ENCODE measurements around the gene ZNF728.
"Not testable (repeated sequence)": the region's sequence is repeated elsewhere in the genome, so short reads cannot be mapped to it uniquely, and the experiment has no call there.

ZNF728 gene

GRCh38 chr19:23002690-23003422 is at the start of gene ZNF728:
Gene ZNF728 (minus strand): TSS chr19:23003176. CDS start chr19:23003030, 146 bp downstream.
- H3K36me3 Mint-ChIP-seq (ENCODE audit: insufficient read depth): no peaks in the 10 kb centered on the region
- no peaks in the 10 kb centered on the region for H3K4me1 Mint-ChIP-seq
- no peaks in the 10 kb centered on the region for H3K27me3 Mint-ChIP-seq
- peaks cover 14% of the 10 kb centered on the region for H3K9me3 Mint-ChIP-seq
- ATAC-seq (replicated peaks; ENCODE audit: extremely low read depth, poor library complexity, severe bottlenecking) (no peak), DNase-seq (ENCODE audit: low spot score in 2 of 2) (no peak)
- H3K4me3 Mint-ChIP-seq: no peak within 1 kb of the TSS
- H3K27ac Mint-ChIP-seq (ENCODE audit: low read depth): no peak within 1 kb of the TSS

GRCh38 chr19:23052349-23052748 is 49.4 kb upstream of the ZNF728 start:
- Mint-ChIP-seq H3K9me3 (peaks cover 39% of the 10 kb centered on the region), H3K27me3 (no peaks in the 10 kb centered on the region), H3K36me3 (ENCODE audit: insufficient read depth) (no peaks in the 10 kb centered on the region), H3K4me3 (no peak overlapping the region), H3K27ac (ENCODE audit: low read depth) (no peak overlapping the region), H3K4me1 (no peaks in the 10 kb centered on the region)
- no peak for DNase-seq (ENCODE audit: low spot score in 2 of 2)
- no peak for ATAC-seq (replicated peaks; ENCODE audit: extremely low read depth, poor library complexity, severe bottlenecking)

GRCh38 chr19:23049256-23049655 is 46.3 kb upstream of the ZNF728 start:
- DNase-seq (ENCODE audit: low spot score in 2 of 2) (no peak), ATAC-seq (replicated peaks; ENCODE audit: extremely low read depth, poor library complexity, severe bottlenecking) (no peak)
- peaks cover 34% of the 10 kb centered on the region for H3K9me3 Mint-ChIP-seq
- H3K27me3 Mint-ChIP-seq: no peaks in the 10 kb centered on the region
- H3K27ac Mint-ChIP-seq (ENCODE audit: low read depth): no peak overlapping the region
- no peaks in the 10 kb centered on the region for H3K4me1 Mint-ChIP-seq
- no peak overlapping the region for H3K4me3 Mint-ChIP-seq
- no peaks in the 10 kb centered on the region for H3K36me3 Mint-ChIP-seq (ENCODE audit: insufficient read depth)

- Mint-ChIP-seq H3K36me3 (ENCODE audit: insufficient read depth) (no peaks in the 10 kb centered on the region), H3K4me1 (no peaks in the 10 kb centered on the region), H3K4me3 (no peak overlapping the region), H3K9me3 (peaks cover 33% of the 10 kb centered on the region), H3K27ac (ENCODE audit: low read depth) (no peak overlapping the region), H3K27me3 (no peaks in the 10 kb centered on the region)
- ATAC-seq (replicated peaks; ENCODE audit: extremely low read depth, poor library complexity, severe bottlenecking) (no peak), DNase-seq (ENCODE audit: low spot score in 2 of 2) (no peak)
Measured at GRCh38 chr19:23046743-23047142, 43.8 kb upstream of the ZNF728 start.

GRCh38 chr19:23033721-23034120 is 30.7 kb upstream of the ZNF728 start:
- peaks cover 17% of the 10 kb centered on the region for H3K9me3 Mint-ChIP-seq
- H3K4me3 Mint-ChIP-seq: no peak overlapping the region
- H3K36me3 Mint-ChIP-seq (ENCODE audit: insufficient read depth): no peaks in the 10 kb centered on the region
- no peak for DNase-seq (ENCODE audit: low spot score in 2 of 2)
- H3K27ac Mint-ChIP-seq (ENCODE audit: low read depth): no peak overlapping the region
- H3K4me1 Mint-ChIP-seq: no peaks in the 10 kb centered on the region
- no peaks in the 10 kb centered on the region for H3K27me3 Mint-ChIP-seq
- ATAC-seq (replicated peaks; ENCODE audit: extremely low read depth, poor library complexity, severe bottlenecking): no peak

- no peak for DNase-seq (ENCODE audit: low spot score in 2 of 2)
- peaks cover 11% of the 10 kb centered on the region for H3K9me3 Mint-ChIP-seq
- no peak overlapping the region for H3K4me3 Mint-ChIP-seq
- ATAC-seq (replicated peaks; ENCODE audit: extremely low read depth, poor library complexity, severe bottlenecking): no peak
- H3K27me3 Mint-ChIP-seq: no peaks in the 10 kb centered on the region
- no peaks in the 10 kb centered on the region for H3K4me1 Mint-ChIP-seq
- peaks cover 3% of the 10 kb centered on the region for H3K36me3 Mint-ChIP-seq (ENCODE audit: insufficient read depth)
- H3K27ac Mint-ChIP-seq (ENCODE audit: low read depth): no peak overlapping the region
Measured at GRCh38 chr19:23015660-23016059, 12.7 kb upstream of the ZNF728 start.

GRCh38 chr19:22994957-22995356 is 8.0 kb downstream of the ZNF728 start:
- not testable (repeated sequence) for H3K36me3 Mint-ChIP-seq (ENCODE audit: insufficient read depth); H3K9me3 Mint-ChIP-seq; H3K4me3 Mint-ChIP-seq; ATAC-seq (replicated peaks; ENCODE audit: extremely low read depth, poor library complexity, severe bottlenecking); H3K27me3 Mint-ChIP-seq; H3K27ac Mint-ChIP-seq (ENCODE audit: low read depth); H3K4me1 Mint-ChIP-seq; DNase-seq (ENCODE audit: low spot score in 2 of 2)

GRCh38 chr19:22976248-22976647 is 26.7 kb downstream of the ZNF728 start:
- Mint-ChIP-seq H3K4me1 (no peaks in the 10 kb centered on the region), H3K27ac (ENCODE audit: low read depth) (no peak overlapping the region), H3K36me3 (ENCODE audit: insufficient read depth) (no peaks in the 10 kb centered on the region), H3K9me3 (peaks cover 36% of the 10 kb centered on the region), H3K27me3 (no peaks in the 10 kb centered on the region), H3K4me3 (no peak overlapping the region)
- DNase-seq (ENCODE audit: low spot score in 2 of 2): no peak
- no peak for ATAC-seq (replicated peaks; ENCODE audit: extremely low read depth, poor library complexity, severe bottlenecking)

- not testable (repeated sequence) for H3K27me3 Mint-ChIP-seq; ATAC-seq (replicated peaks; ENCODE audit: extremely low read depth, poor library complexity, severe bottlenecking); H3K27ac Mint-ChIP-seq (ENCODE audit: low read depth); H3K36me3 Mint-ChIP-seq (ENCODE audit: insufficient read depth); H3K4me3 Mint-ChIP-seq; H3K4me1 Mint-ChIP-seq; DNase-seq (ENCODE audit: low spot score in 2 of 2)
- H3K9me3 Mint-ChIP-seq: peaks cover 31% of the 10 kb centered on the region
Measured at GRCh38 chr19:22975546-22976136, 27.3 kb downstream of the ZNF728 start.

GRCh38 chr19:22945560-22945959 is 57.4 kb downstream of the ZNF728 start:
- DNase-seq (ENCODE audit: low spot score in 2 of 2): no peak
- no peak for ATAC-seq (replicated peaks; ENCODE audit: extremely low read depth, poor library complexity, severe bottlenecking)
- no peaks in the 10 kb centered on the region for H3K27me3 Mint-ChIP-seq
- no peak overlapping the region for H3K4me3 Mint-ChIP-seq
- H3K27ac Mint-ChIP-seq (ENCODE audit: low read depth): peak overlapping the region; percentile 44
- peaks cover 24% of the 10 kb centered on the region for H3K9me3 Mint-ChIP-seq
- H3K36me3 Mint-ChIP-seq (ENCODE audit: insufficient read depth): no peaks in the 10 kb centered on the region
- no peaks in the 10 kb centered on the region for H3K4me1 Mint-ChIP-seq

GRCh38 chr19:22935151-22935550 is 67.8 kb downstream of the ZNF728 start:
- ATAC-seq (replicated peaks; ENCODE audit: extremely low read depth, poor library complexity, severe bottlenecking) (no peak), DNase-seq (ENCODE audit: low spot score in 2 of 2) (no peak)
- Mint-ChIP-seq H3K27me3 (no peaks in the 10 kb centered on the region), H3K27ac (ENCODE audit: low read depth) (no peak overlapping the region), H3K9me3 (no peaks in the 10 kb centered on the region), H3K4me3 (no peak overlapping the region), H3K36me3 (ENCODE audit: insufficient read depth) (peaks cover 2% of the 10 kb centered on the region), H3K4me1 (no peaks in the 10 kb centered on the region)

- not testable (repeated sequence) for H3K27me3 Mint-ChIP-seq; H3K4me3 Mint-ChIP-seq; H3K27ac Mint-ChIP-seq (ENCODE audit: low read depth); H3K36me3 Mint-ChIP-seq (ENCODE audit: insufficient read depth); H3K4me1 Mint-ChIP-seq; H3K9me3 Mint-ChIP-seq; ATAC-seq (replicated peaks; ENCODE audit: extremely low read depth, poor library complexity, severe bottlenecking); DNase-seq (ENCODE audit: low spot score in 2 of 2)
Measured at GRCh38 chr19:22927576-22927975, 75.4 kb downstream of the ZNF728 start.

GRCh38 chr19:22925181-22925580 is 77.8 kb downstream of the ZNF728 start:
- ATAC-seq (replicated peaks; ENCODE audit: extremely low read depth, poor library complexity, severe bottlenecking); H3K27ac Mint-ChIP-seq (ENCODE audit: low read depth); H3K9me3 Mint-ChIP-seq; H3K4me1 Mint-ChIP-seq; DNase-seq (ENCODE audit: low spot score in 2 of 2); H3K36me3 Mint-ChIP-seq (ENCODE audit: insufficient read depth); H3K27me3 Mint-ChIP-seq; H3K4me3 Mint-ChIP-seq: not testable (repeated sequence)

All from central memory CD8-positive, alpha-beta T cell (primary cell).